ENCODE results near the gene RPP40. TPM values are rescaled to one million over a fixed set of nuclear protein-coding genes. Genes with fewer than 3 reads are reported as not detected.

Gene RPP40
- total RNA-seq, 4 donors from 2014 or later: 5.0 to 14.2 (median 8.5) TPM

GRCh38 chr6:4973415-4973814 is 30.4 kb downstream of the RPP40 start:
- intact Hi-C loops (cut with DNase I): no loop called here
- H3K4me1 ChIP-seq: no peaks in the 10 kb centered on the region
- WGBS, 2 donors: 88 to 89% methylated on average over 13 of the region's 13 CpGs
- no peaks in the 10 kb centered on the region for H3K36me3 ChIP-seq
- no peak for DNase-seq
- H3K4me3 ChIP-seq (replicated peaks in 1 of 3): no peak overlapping the region
- H3K9me3 ChIP-seq: no peaks in the 10 kb centered on the region
- H3K27ac ChIP-seq: no peak overlapping the region
- TF ChIP-seq POLR2A (IDR thresholded peaks at IDR 0.05) (no peak), CTCF (IDR thresholded peaks at IDR 0.05) (no peak)
- no peaks in the 10 kb centered on the region for H3K27me3 ChIP-seq

GRCh38 chr6:4972438-4972837 is 31.4 kb downstream of the RPP40 start:
- Histone ChIP-seq H3K27me3 (no peaks in the 10 kb centered on the region), H3K27ac (no peak overlapping the region), H3K9me3 (no peaks in the 10 kb centered on the region), H3K4me3 (replicated peaks in 1 of 3) (no peak overlapping the region), H3K4me1 (no peaks in the 10 kb centered on the region), H3K36me3 (no peaks in the 10 kb centered on the region)
- TF ChIP-seq POLR2A (IDR thresholded peaks at IDR 0.05) (no peak), CTCF (IDR thresholded peaks at IDR 0.05) (no peak)
- no peak for DNase-seq
- intact Hi-C loops (cut with DNase I): no loop called here
- WGBS, 2 donors: 84 to 90% methylated on average over 10 of the region's 10 CpGs

- intact Hi-C loops (cut with DNase I): no loop called here
- 88 to 92% methylated on average over 7 of the region's 7 CpGs for WGBS, 2 donors
- H3K36me3 ChIP-seq: no peaks in the 10 kb centered on the region
- no peak for TF ChIP-seq CTCF (IDR thresholded peaks at IDR 0.05)
- no peak for TF ChIP-seq POLR2A (IDR thresholded peaks at IDR 0.05)
- no peaks in the 10 kb centered on the region for H3K4me1 ChIP-seq
- no peak overlapping the region for H3K4me3 ChIP-seq (replicated peaks in 1 of 3)
- no peaks in the 10 kb centered on the region for H3K27me3 ChIP-seq
- DNase-seq: no peak
- no peaks in the 10 kb centered on the region for H3K9me3 ChIP-seq
- H3K27ac ChIP-seq: no peak overlapping the region
Measured at GRCh38 chr6:4971851-4972250, 32.0 kb downstream of the RPP40 start.

DNA sequence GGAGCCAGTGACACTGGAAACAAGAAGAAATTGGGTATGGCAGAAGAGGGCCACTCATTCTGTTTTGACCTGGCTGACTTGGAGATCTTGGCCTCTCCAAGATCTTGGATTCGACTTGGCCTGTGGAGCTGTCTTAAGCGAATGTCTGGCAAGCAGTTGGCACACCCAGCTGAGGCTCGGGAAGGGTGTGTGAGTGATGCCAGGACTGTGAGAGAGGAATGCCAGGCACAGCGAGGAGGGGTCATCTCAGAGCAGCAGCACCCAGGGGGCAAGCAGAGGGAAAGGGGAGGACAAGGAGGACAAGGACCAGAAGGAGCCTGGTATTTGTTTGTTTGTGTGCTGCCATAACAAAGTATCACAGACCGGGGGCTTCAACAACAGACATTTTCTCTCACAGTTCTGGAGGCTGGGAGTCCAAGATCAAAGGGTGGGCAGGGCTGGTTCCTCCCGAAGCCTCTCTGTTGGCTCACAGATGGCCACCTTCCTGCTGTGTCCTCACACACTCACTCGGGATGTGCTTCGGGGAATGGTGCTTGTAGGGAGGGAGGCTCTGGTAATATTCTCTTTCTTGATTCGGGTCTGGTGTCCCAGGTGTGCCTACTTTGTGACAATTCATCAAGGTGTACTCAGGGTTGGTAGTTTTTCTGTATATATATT is 33.0 kb downstream of the RPP40 start:
- intact Hi-C loops (cut with DNase I): no loop called here
- Histone ChIP-seq H3K4me3 (replicated peaks in 1 of 3) (no peak overlapping the region), H3K27ac (no peak overlapping the region), H3K9me3 (no peaks in the 10 kb centered on the region), H3K27me3 (no peaks in the 10 kb centered on the region), H3K36me3 (no peaks in the 10 kb centered on the region), H3K4me1 (no peaks in the 10 kb centered on the region)
- WGBS, 2 donors: 68 to 77% methylated on average over 9 of the region's 9 CpGs
- DNase-seq: no peak
- TF ChIP-seq POLR2A (IDR thresholded peaks at IDR 0.05) (no peak), CTCF (IDR thresholded peaks at IDR 0.05) (no peak)

DNA sequence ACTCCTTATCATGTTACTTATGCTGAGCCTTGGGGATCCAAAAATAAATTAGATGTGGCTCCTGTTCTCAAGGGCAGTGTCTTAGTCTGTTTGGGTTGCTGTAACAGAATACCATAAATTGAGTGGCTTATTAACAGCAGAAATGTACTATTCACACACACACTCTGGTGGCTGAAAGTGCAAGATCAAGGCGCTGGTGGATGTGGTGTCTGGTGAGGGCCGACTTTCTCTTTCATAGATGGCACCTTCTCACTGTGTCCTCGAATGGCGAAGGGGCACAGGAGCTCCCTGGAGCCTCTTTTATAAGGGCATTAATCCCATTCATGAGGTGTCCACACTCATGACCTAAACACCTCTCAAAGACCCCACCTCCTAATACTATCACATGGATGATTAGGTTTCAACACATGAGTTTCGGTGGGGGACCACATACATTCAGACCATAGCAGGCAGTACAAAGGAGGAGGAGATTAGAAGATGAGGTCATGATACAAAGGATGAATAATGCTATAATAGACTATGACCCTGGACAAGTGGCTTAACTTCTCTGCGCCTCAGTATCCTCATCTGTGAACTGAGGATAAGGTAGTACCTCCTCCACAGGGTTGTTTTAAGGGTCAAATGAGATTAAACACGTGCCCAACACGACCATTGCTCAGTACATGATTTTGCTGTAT is 34.1 kb downstream of the RPP40 start:
- intact Hi-C loops (cut with DNase I): no loop called here
- Histone ChIP-seq H3K9me3 (no peaks in the 10 kb centered on the region), H3K4me1 (no peaks in the 10 kb centered on the region), H3K36me3 (no peaks in the 10 kb centered on the region), H3K27me3 (no peaks in the 10 kb centered on the region), H3K27ac (no peak overlapping the region), H3K4me3 (replicated peaks in 1 of 3) (no peak overlapping the region)
- no peak for DNase-seq
- 93 to 94% methylated on average over 8 of the region's 8 CpGs for WGBS, 2 donors
- TF ChIP-seq POLR2A (IDR thresholded peaks at IDR 0.05) (no peak), CTCF (IDR thresholded peaks at IDR 0.05) (no peak)
